Measurements from ENCODE around the gene MYO15B. TPM values are rescaled to one million over a fixed set of nuclear protein-coding genes. Genes with fewer than 3 reads are reported as not detected.

The MYO15B gene
- total and polyA plus RNA-seq, 2 of the 13 experiments (the other 11 are each of a cell fraction or from before 2014, with no cell fraction given): 2.8 to 8.1 TPM

DNA sequence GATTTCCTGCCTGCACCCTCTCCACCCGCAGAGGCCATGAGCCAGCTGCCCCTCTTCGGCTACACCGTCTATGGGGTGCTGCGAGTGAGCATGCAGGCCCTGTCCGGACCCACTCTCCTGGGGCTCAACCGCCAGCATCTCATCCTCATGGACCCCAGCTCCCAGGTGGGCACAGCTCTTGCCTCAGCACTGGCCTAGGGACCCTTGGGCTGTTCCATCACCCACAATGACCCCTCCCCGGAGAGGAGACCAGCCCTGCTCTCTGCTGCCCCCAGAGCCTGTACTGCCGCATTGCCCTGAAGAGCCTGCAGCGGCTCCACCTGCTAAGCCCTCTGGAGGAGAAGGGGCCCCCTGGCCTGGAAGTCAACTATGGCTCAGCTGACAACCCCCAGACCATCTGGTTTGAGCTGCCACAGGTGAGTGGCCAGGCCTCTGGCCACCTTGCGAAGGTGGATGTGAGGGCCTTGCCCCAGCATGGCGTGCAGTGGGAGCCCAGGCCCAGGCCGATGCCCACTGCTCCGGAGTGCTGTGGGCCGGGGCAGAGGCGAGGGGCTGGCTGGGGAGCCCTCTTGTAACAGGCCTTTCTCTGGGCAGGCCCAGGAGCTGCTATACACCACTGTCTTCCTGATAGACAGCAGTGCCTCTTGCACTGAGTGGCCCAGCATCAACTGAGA is 38.4 kb downstream of the MYO15B start:
- peak; percentile 56 for DNase-seq (ENCODE audit: low spot score)
- no peak for TF ChIP-seq KDM5A (IDR thresholded peaks at IDR 0.05; ENCODE audit: borderline replicate concordance, low read length)
- peak; percentile 14; the same call in 1 of the 2 replicates for TF ChIP-seq MYC (CRISPR knock-in tag; IDR thresholded peaks at IDR 0.05; ENCODE audit: borderline replicate concordance)
- TF ChIP-seq, protein P1, sequence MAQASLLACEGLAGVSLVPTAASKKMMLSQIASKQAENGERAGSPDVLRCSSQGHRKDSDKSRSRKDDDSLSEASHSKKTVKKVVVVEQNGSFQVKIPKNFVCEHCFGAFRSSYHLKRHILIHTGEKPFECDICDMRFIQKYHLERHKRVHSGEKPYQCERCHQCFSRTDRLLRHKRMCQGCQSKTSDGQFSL (CRISPR knock-in tag; IDR thresholded peaks at IDR 0.05): no peak
- TF ChIP-seq SP4 (CRISPR knock-in tag; IDR thresholded peaks at IDR 0.05): no peak
- TF ChIP-seq SIN3B (IDR thresholded peaks at IDR 0.05; ENCODE audit: low read length): no peak
- TF ChIP-seq PPARG (CRISPR knock-in tag; conservative IDR thresholded peaks at IDR 0.05): no peak
- TF ChIP-seq, protein P2, sequence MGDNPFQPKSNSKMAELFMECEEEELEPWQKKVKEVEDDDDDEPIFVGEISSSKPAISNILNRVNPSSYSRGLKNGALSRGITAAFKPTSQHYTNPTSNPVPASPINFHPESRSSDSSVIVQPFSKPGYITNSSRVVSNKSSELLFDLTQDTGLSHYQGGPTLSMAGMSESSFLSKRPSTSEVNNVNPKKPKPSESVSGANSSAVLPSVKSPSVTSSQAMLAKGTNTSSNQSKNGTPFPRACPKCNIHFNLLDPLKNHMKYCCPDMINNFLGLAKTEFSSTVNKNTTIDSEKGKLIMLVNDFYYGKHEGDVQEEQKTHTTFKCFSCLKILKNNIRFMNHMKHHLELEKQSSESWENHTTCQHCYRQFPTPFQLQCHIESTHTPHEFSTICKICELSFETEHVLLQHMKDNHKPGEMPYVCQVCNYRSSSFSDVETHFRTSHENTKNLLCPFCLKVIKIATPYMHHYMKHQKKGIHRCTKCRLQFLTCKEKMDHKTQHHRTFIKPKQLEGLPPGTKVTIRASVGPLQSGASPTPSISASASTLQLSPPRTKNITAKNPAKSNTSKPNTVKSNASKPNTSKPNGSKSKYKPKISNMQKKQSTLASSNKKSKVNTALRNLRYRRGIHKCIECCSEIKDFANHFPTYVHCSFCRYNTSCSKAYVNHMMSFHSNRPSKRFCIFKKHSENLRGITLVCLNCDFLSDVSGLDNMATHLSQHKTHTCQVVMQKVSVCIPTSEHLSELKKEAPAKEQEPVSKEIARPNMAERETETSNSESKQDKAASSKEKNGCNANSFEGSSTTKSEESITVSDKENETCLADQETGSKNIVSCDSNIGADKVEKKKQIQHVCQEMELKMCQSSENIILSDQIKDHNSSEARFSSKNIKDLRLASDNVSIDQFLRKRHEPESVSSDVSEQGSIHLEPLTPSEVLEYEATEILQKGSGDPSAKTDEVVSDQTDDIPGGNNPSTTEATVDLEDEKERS (CRISPR knock-in tag; IDR thresholded peaks at IDR 0.05): no peak
- TF ChIP-seq ZSCAN20 (CRISPR knock-in tag; IDR thresholded peaks at IDR 0.05; ENCODE audit: borderline replicate concordance): no peak
- no peak for TF ChIP-seq ZNF703 (CRISPR knock-in tag; IDR thresholded peaks at IDR 0.05; ENCODE audit: borderline replicate concordance)
- TF ChIP-seq, protein P3, sequence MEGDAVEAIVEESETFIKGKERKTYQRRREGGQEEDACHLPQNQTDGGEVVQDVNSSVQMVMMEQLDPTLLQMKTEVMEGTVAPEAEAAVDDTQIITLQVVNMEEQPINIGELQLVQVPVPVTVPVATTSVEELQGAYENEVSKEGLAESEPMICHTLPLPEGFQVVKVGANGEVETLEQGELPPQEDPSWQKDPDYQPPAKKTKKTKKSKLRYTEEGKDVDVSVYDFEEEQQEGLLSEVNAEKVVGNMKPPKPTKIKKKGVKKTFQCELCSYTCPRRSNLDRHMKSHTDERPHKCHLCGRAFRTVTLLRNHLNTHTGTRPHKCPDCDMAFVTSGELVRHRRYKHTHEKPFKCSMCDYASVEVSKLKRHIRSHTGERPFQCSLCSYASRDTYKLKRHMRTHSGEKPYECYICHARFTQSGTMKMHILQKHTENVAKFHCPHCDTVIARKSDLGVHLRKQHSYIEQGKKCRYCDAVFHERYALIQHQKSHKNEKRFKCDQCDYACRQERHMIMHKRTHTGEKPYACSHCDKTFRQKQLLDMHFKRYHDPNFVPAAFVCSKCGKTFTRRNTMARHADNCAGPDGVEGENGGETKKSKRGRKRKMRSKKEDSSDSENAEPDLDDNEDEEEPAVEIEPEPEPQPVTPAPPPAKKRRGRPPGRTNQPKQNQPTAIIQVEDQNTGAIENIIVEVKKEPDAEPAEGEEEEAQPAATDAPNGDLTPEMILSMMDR (CRISPR knock-in tag; IDR thresholded peaks at IDR 0.05): peak; percentile 85
- TF ChIP-seq ZNF747 (CRISPR knock-in tag; IDR thresholded peaks at IDR 0.05; ENCODE audit: borderline replicate concordance): no peak
- no peak for TF ChIP-seq U2AF2 (IDR thresholded peaks at IDR 0.05; ENCODE audit: low read depth, low read length)
- no peak for TF ChIP-seq ZBTB1 (CRISPR knock-in tag; IDR thresholded peaks at IDR 0.05; ENCODE audit: borderline replicate concordance)
- TF ChIP-seq ZFAT (CRISPR knock-in tag; conservative IDR thresholded peaks at IDR 0.05): no peak
- TF ChIP-seq ZNF878 (CRISPR knock-in tag; IDR thresholded peaks at IDR 0.05): no peak
- no peak for TF ChIP-seq ZSCAN30 (CRISPR knock-in tag; IDR thresholded peaks at IDR 0.05)
- TF ChIP-seq, protein P4, sequence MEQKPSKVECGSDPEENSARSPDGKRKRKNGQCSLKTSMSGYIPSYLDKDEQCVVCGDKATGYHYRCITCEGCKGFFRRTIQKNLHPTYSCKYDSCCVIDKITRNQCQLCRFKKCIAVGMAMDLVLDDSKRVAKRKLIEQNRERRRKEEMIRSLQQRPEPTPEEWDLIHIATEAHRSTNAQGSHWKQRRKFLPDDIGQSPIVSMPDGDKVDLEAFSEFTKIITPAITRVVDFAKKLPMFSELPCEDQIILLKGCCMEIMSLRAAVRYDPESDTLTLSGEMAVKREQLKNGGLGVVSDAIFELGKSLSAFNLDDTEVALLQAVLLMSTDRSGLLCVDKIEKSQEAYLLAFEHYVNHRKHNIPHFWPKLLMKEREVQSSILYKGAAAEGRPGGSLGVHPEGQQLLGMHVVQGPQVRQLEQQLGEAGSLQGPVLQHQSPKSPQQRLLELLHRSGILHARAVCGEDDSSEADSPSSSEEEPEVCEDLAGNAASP (CRISPR knock-in tag; IDR thresholded peaks at IDR 0.05; ENCODE audit: borderline replicate concordance): 0 out of 2 replicates have a peak, but pooled peaks have one; percentile 51
- no peak for TF ChIP-seq HOXD1 (CRISPR knock-in tag; IDR thresholded peaks at IDR 0.05)

More for the DNA sequence above, 38.4 kb downstream of the MYO15B start:
- FAIRE-seq: peak; percentile 68
- Histone ChIP-seq H3K27ac (ENCODE audit: extremely low read length, insufficient read depth, low read length) (no peak overlapping the region), H3K4me3 (replicated peaks in 1 of 3; ENCODE audit: insufficient read depth in 1 of 3, low read depth in 2 of 3, low read length in 3 of 3) (no peak overlapping the region), H3K36me3 (replicated peaks in 1 of 2; ENCODE audit: control insufficient read depth in 1 of 2, insufficient read depth in 2 of 2, low read length in 2 of 2) (peaks cover 13% of the 10 kb centered on the region in 2 experiments; a peak in 4 of 5 replicates), H4K20me1 (ENCODE audit: insufficient read depth, low read length) (no peaks in the 10 kb centered on the region; the same call in 1 of the 2 replicates), H2AFZ (ENCODE audit: low read length) (no peak overlapping the region), H3K4me2 (ENCODE audit: low read depth, low read length) (no peak overlapping the region), H3K4me1 (ENCODE audit: insufficient read depth, low read length) (peaks cover 6% of the 10 kb centered on the region; the same call in 1 of the 2 replicates), H3K79me2 (ENCODE audit: insufficient read depth, low read length) (no peaks in the 10 kb centered on the region), H3K9me3 (ENCODE audit: low read length) (no peaks in the 10 kb centered on the region), H3K27me3 (ENCODE audit: control insufficient read depth in 1 of 2, insufficient read depth in 2 of 2, low read length in 2 of 2) (no peaks in the 10 kb centered on the region), H3K9ac (ENCODE audit: insufficient read depth, low read depth, low read length) (no peak overlapping the region)
- POLR2A ChIA-PET: interaction anchor here (1.4 to 3.6 kb wide), 3 partner anchors 12 to 20 kb away, joined by 3 to 16 read pairs (median 5); a partner anchor contains a TSS
- intact Hi-C loops (cut with micrococcal nuclease; ENCODE audit: unreplicated experiment) (no loop called here), in situ Hi-C loops (cut with HindIII; ENCODE audit: extremely low pct_ligation_motif_present, low pct_unique_long_range_greater_than_20kb) (no loop called here)
- CTCF ChIA-PET (ENCODE audit: low intra/inter-chr PET ratio, low total read pairs): interaction anchor here (0.7 to 1.4 kb wide), 3 partner anchors 8 to 124 kb away, joined by 3 to 5 read pairs (median 4); no protein-coding TSS in a partner anchor
- BruUV-seq (replicated peaks): no TSS peak
- WGBS (ENCODE audit: low lambda C conversion rate): 77% methylated on average over 11 of the region's 15 CpGs
- peak; percentile 85 for ATAC-seq

All from HepG2 (cell line).